Left ventricle myocardium inferior (tissue), 1 donor: ENCODE results near the gene ADCY9. TPM values are rescaled to one million over a fixed set of nuclear protein-coding genes. Genes with fewer than 3 reads are reported as not detected.

Source experiments
- DNase-seq: peaks from one replicate; pipeline ENCODE4 v3.0.0-alpha.2; 2020
- H3K27ac ChIP-seq: fragments of 200-600 bp; replicated peaks from 2 replicates; pipeline ENCODE4 v1.8.0; 2021
- H3K27me3 ChIP-seq: fragments of 200-600 bp; 2 replicates; pipeline ENCODE4 v1.8.0; 2021; ENCODE audit warnings: low read depth
- H3K36me3 ChIP-seq: fragments of 200-600 bp; 2 replicates; pipeline ENCODE4 v1.8.0; 2021
- H3K4me1 ChIP-seq: fragments of 200-600 bp; 2 replicates; pipeline ENCODE4 v1.8.0; 2021
- H3K4me3 ChIP-seq: fragments of 200-600 bp; 2 replicates; pipeline ENCODE4 v1.8.0; 2021; ENCODE audit warnings: mild to moderate bottlenecking, moderate library complexity
- H3K9me3 ChIP-seq: fragments of 200-600 bp; replicated peaks from 2 replicates; pipeline ENCODE4 v1.8.0; 2021
- intact Hi-C: fragments of 100-400 bp; cut with micrococcal nuclease; formaldehyde crosslinking; loops from one replicate; pipeline ENCODE4 v1.11.0; 2022
- total RNA-seq: library from RNA; stranded (reverse); fragmentation: NEBNext Ultra II Directional; extraction: Animal tissue kit (Norgen Biotek cat#: 25700); gene quantifications from one replicate; pipeline ENCODE4 v1.2.1, GENCODE V29; 2021
- TF ChIP-seq, protein P1 (sequence below): fragments of 200-600 bp; IDR thresholded peaks from 2 replicates; pipeline ENCODE4 v1.8.0; 2021; ENCODE audit warnings: antibody characterized with exemption, mild to moderate bottlenecking, borderline replicate concordance
- donor health status: DM: no; HTN: yes; CAD: no; lungs with severe emphysema.

ADCY9 gene
- total RNA-seq, 1 donor from 2014 or later = 44.3 TPM

DNA sequence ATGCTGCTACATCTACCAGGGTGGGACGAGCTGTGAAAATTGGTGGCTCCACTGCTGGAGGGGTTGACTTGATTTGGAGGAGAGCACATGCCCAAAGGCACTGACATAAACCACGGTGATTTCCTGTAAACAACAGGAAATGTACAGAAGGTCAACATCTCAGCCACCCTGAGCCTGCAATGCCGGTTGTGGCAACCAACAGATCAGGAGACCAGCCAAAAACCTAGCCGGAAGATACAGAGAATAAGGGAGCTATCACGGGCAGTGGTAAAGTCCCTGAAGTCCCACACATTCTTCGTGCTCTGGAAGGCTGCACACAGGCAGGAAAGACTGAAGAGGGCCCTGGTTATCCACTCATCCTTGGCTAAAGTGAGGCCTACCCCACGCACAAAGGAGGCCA, 56.2 kb downstream of the ADCY9 start:
- DNase-seq = no peak
- Histone ChIP-seq H3K27me3 (no peaks in the 10 kb centered on the region), H3K4me1 (peaks cover 11% of the 10 kb centered on the region), H3K36me3 (no peaks in the 10 kb centered on the region), H3K27ac (no peak overlapping the region), H3K4me3 (no peak overlapping the region), H3K9me3 (peaks cover 38% of the 10 kb centered on the region)
- intact Hi-C loops = no loop called here
- TF ChIP-seq, protein P1, sequence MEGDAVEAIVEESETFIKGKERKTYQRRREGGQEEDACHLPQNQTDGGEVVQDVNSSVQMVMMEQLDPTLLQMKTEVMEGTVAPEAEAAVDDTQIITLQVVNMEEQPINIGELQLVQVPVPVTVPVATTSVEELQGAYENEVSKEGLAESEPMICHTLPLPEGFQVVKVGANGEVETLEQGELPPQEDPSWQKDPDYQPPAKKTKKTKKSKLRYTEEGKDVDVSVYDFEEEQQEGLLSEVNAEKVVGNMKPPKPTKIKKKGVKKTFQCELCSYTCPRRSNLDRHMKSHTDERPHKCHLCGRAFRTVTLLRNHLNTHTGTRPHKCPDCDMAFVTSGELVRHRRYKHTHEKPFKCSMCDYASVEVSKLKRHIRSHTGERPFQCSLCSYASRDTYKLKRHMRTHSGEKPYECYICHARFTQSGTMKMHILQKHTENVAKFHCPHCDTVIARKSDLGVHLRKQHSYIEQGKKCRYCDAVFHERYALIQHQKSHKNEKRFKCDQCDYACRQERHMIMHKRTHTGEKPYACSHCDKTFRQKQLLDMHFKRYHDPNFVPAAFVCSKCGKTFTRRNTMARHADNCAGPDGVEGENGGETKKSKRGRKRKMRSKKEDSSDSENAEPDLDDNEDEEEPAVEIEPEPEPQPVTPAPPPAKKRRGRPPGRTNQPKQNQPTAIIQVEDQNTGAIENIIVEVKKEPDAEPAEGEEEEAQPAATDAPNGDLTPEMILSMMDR = no peak

DNA sequence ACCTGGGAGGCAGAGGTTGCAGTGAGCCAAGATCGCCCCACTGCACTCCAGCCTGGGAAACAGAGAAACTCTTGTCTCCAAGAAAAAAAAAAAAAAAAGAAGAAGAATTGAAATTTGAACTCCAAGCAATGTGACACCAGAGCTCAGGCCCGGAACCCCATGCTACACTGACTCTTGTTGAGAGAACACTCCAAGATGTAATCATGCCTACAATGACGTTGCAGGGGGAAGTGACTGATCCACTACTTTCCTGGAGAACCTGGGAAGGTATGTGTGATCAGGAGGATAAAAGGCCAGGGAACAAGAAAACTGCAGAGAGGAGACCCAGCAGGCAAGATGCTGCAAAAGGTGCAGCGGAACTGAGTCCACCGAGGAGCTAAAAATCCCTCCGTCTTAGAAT, 57.9 kb downstream of the ADCY9 start:
- DNase-seq = no peak
- intact Hi-C loops = no loop called here
- no peak overlapping the region for H3K4me3 ChIP-seq
- peaks cover 26% of the 10 kb centered on the region for H3K4me1 ChIP-seq
- H3K36me3 ChIP-seq = no peaks in the 10 kb centered on the region
- H3K27ac ChIP-seq = no peak overlapping the region
- H3K9me3 ChIP-seq = peaks cover 31% of the 10 kb centered on the region
- TF ChIP-seq, protein P1 = no peak
- H3K27me3 ChIP-seq = no peaks in the 10 kb centered on the region

DNA sequence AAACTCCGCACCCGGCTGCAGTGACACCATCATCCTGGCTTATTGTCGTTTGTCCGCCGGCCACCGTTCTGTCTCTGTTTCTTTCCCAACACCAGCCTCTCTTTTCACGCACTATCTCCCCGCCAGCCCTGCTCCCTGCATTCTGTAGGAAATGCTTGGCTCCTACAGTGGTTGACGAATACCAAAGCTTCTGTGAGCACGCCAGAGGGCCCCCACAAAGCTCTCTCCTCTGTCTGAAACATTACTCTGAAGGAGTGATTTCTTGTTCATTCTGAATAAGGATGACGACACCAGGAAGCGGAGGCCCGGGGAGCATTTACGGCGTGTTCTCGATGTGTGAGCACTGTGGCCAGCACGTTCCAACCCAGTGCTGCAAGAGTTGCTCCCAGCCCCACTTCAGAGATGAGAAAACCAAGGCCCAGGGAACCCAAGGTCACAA, 58.8 kb downstream of the ADCY9 start:
- Histone ChIP-seq H3K27me3 (no peaks in the 10 kb centered on the region), H3K4me1 (peaks cover 35% of the 10 kb centered on the region), H3K36me3 (no peaks in the 10 kb centered on the region), H3K4me3 (no peak overlapping the region), H3K27ac (no peak overlapping the region), H3K9me3 (peaks cover 26% of the 10 kb centered on the region)
- no peak for DNase-seq
- TF ChIP-seq, protein P1 = no peak
- intact Hi-C loops = no loop called here

DNA sequence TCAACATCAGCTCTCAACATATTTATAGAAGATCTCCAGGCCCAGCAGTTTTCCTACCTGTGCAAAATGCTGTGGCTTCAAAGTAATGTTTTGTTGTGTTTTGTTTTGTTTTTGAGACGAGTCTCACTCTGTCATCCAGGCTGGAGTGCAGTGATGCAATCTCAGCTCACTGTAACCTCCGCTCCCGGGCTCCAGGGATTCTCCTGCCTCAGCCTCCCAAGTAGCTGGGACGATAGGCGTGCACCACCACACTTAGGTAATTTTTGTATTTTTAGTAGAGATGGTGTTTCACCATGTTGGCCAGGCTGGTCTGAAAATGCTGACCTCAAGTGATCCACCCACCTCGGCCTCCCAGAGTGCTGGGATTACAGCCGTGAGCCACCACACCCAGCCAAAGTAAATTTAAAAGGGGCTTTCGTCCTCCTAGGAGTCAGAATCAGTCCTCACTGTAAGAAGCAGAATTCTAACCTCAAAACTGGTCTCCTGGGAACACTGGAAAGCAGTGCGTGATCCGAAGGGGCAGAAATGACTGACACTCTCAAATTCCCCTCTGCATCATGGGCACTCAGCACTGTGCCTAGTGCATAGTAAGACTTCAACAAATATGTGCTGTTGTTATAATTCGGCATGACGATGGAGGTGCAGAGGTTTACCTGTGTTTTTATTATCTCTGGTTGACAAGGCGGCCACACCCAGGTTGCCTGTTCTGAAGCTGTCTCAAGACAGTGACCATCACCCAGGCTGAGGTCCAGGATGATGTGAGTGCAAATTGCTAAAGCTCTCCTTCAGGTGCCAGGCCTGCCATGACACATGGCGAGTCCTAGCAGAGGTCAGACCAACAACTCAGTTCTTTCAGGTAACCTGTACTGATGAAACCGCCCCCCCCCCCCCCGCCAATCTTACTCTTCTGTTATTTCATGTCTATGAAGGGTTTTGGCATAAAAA, 59.8 kb downstream of the ADCY9 start:
- Histone ChIP-seq H3K27me3 (no peaks in the 10 kb centered on the region), H3K9me3 (peaks cover 15% of the 10 kb centered on the region), H3K36me3 (no peaks in the 10 kb centered on the region), H3K27ac (no peak overlapping the region), H3K4me1 (peaks cover 45% of the 10 kb centered on the region), H3K4me3 (no peak overlapping the region)
- TF ChIP-seq, protein P1 = no peak
- DNase-seq = no peak
- intact Hi-C loops = no loop called here

DNA sequence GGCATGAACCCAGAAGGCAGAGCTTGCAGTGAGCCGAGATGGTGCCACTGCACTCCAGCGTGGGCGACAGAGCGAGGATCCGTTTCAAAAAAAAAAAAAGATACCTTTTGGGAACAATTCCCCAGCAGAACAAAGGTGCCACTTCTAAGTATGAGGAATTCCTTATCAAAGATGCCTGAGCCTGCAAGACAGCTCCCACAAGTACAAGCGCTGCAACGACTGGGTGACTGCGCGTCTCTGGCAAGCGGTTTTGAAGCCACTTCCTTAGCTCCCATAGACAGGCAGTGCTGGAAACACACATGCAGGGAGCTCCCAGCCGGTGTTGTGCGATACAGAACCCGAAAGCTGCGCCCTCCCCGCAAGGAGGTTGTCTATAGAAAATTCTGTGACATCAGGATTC, 60.5 kb downstream of the ADCY9 start:
- intact Hi-C loops = no loop called here
- no peak for DNase-seq
- Histone ChIP-seq H3K36me3 (no peaks in the 10 kb centered on the region), H3K4me3 (no peak overlapping the region), H3K4me1 (peaks cover 48% of the 10 kb centered on the region), H3K27ac (no peak overlapping the region), H3K27me3 (no peaks in the 10 kb centered on the region), H3K9me3 (peaks cover 9% of the 10 kb centered on the region)
- TF ChIP-seq, protein P1 = no peak
